Mesendoderm (in vitro differentiated cells): ENCODE measurements around the gene KNSTRN.

Source experiments
- DNase-seq: peaks from one replicate; pipeline ENCODE4 v3.0.0; 2013
- H2AK5ac ChIP-seq: 2 replicates; pipeline ENCODE4 v1.6.1; 2013; ENCODE audit warnings: low read length, inconsistent platforms
- H2BK120ac ChIP-seq: 2 replicates; pipeline ENCODE4 v1.6.1; 2013; ENCODE audit warnings: low read depth, mild to moderate bottlenecking, low read length, moderate library complexity, mixed read lengths
- H2BK15ac ChIP-seq: replicated peaks from 2 replicates; pipeline ENCODE4 v1.6.1; 2013; ENCODE audit warnings: low read depth, mild to moderate bottlenecking, moderate library complexity
- H2BK5ac ChIP-seq: 2 replicates; pipeline ENCODE4 v1.6.1; 2013; ENCODE audit warnings: low read length, inconsistent platforms
- H3K18ac ChIP-seq: 2 replicates; pipeline ENCODE4 v1.6.1; 2013; ENCODE audit warnings: mild to moderate bottlenecking, low read length, mixed read lengths
- H3K23ac ChIP-seq: one replicate; pipeline ENCODE4 v1.6.1; 2013; ENCODE audit warnings: low read length
- H3K27ac ChIP-seq: 2 replicates; pipeline ENCODE4 v1.5.1; 2013; ENCODE audit warnings: low read depth, mild to moderate bottlenecking, inconsistent platforms, low read length, moderate library complexity
- H3K27me3 ChIP-seq: 2 replicates; pipeline ENCODE4 v1.6.1; 2013; ENCODE audit warnings: low read length, control low read depth, mild to moderate bottlenecking, inconsistent platforms; ENCODE audit not compliant: insufficient read depth, poor library complexity
- H3K36me3 ChIP-seq: 2 replicates; pipeline ENCODE4 v1.6.1; 2013; ENCODE audit warnings: low read length, inconsistent platforms; ENCODE audit not compliant: control insufficient read depth, insufficient read depth
- H3K4ac ChIP-seq: one replicate; pipeline ENCODE4 v1.6.1; 2013; ENCODE audit warnings: low read depth, mild to moderate bottlenecking, low read length, moderate library complexity
- H3K4me1 ChIP-seq: 2 replicates; pipeline ENCODE4 v1.6.1; 2013; ENCODE audit warnings: low read depth, low read length, inconsistent platforms; ENCODE audit not compliant: control insufficient read depth
- H3K4me2 ChIP-seq: 2 replicates; pipeline ENCODE4 v1.6.1; 2013; ENCODE audit warnings: low read length
- H3K4me3 ChIP-seq: 2 replicates; pipeline ENCODE4 v1.5.1; 2013; ENCODE audit warnings: mild to moderate bottlenecking, low read length
- H3K56ac ChIP-seq: one replicate; pipeline ENCODE4 v1.6.1; 2013; ENCODE audit warnings: low read length
- H3K79me1 ChIP-seq: 2 replicates; pipeline ENCODE4 v1.6.1; 2013; ENCODE audit warnings: low read length, inconsistent platforms
- H3K79me2 ChIP-seq: 2 replicates; pipeline ENCODE4 v1.6.1; 2013; ENCODE audit warnings: mild to moderate bottlenecking, low read length; ENCODE audit not compliant: control insufficient read depth, insufficient read depth
- H3K9ac ChIP-seq: 2 replicates; pipeline ENCODE4 v1.6.1; 2013; ENCODE audit warnings: low read length, inconsistent platforms
- H4K5ac ChIP-seq: one replicate; pipeline ENCODE4 v1.6.1; 2013; ENCODE audit warnings: low read length
- H4K8ac ChIP-seq: one replicate; pipeline ENCODE4 v1.6.1; 2013; ENCODE audit warnings: low read depth, mild to moderate bottlenecking, control low read depth, low read length, moderate library complexity
- WGBS: extraction: QIAGEN DNeasy Blood & Tissue Kit; methylation state at CpG from one replicate; pipeline ENCODE4 v1.1.7; 2013; ENCODE audit warnings: low lambda C conversion rate, missing lambda C conversion rate; ENCODE audit not compliant: insufficient coverage; ENCODE audit errors: extremely low coverage; 5-methylcytosine and 5-hydroxymethylcytosine counted together

KNSTRN gene

DNA sequence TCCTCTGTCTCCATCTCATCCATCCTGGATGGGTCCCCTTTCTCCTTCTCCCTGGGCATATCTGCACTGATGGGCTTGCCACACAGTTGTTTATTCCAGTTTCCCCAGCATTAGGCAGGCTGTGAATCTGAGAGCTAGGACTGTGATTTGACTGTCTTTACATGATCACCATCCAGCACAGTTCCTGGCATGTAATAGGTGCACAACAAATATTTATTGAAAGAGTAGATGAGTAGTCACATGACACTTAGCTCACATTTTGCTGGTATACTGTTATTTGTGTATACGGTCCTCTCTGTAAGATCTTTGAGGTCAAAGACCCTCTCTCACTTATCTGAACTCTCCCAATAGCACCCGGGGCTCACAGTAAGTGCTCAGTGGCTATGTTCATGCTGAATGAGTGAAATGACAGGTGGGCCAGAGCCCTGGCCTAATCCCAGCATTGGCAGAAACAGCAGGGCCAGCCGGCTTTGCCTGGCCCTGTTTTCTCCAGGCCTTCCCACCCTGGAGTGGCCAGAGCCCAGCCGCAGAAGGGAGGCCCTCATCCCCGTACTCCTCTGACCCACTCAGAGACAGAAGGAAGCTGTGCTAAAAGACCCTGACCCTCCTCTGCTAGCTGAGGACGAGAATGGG is 42.1 kb downstream of the KNSTRN start:
- no peak overlapping the region for H3K9ac ChIP-seq
- H3K79me1 ChIP-seq = no peaks in the 10 kb centered on the region
- H2AK5ac ChIP-seq = no peak overlapping the region
- no peak overlapping the region for H2BK120ac ChIP-seq
- H2BK15ac ChIP-seq = no peak overlapping the region
- no peak overlapping the region for H3K4ac ChIP-seq
- H3K23ac ChIP-seq = no peak overlapping the region
- H3K27ac ChIP-seq = no peak overlapping the region
- no peaks in the 10 kb centered on the region for H3K79me2 ChIP-seq
- no peak overlapping the region for H4K5ac ChIP-seq
- no peak for DNase-seq
- H3K4me1 ChIP-seq = peaks cover 2% of the 10 kb centered on the region
- H3K4me3 ChIP-seq = no peak overlapping the region
- no peak overlapping the region for H3K4me2 ChIP-seq
- no peak overlapping the region for H3K56ac ChIP-seq
- no peaks in the 10 kb centered on the region for H3K27me3 ChIP-seq
- no peaks in the 10 kb centered on the region for H3K36me3 ChIP-seq
- H2BK5ac ChIP-seq = no peak overlapping the region
- H4K8ac ChIP-seq = no peak overlapping the region
- no peak overlapping the region for H3K18ac ChIP-seq
- WGBS = no CpG with 5 or more reads among the region's 6 CpGs

- Histone ChIP-seq H2BK120ac (no peak overlapping the region), H3K56ac (no peak overlapping the region)
- no CpG with 5 or more reads among the region's 5 CpGs for WGBS
Observed at GRCh38 chr15:40425681-40426080, 43.2 kb downstream of the KNSTRN start.

GRCh38 chr15:40427188-40427587 is 44.7 kb downstream of the KNSTRN start:
- no CpG with 5 or more reads among the region's 9 CpGs for WGBS
- no peak overlapping the region for H3K4ac ChIP-seq
- no peak for DNase-seq
- no peak overlapping the region for H4K5ac ChIP-seq
- H3K79me1 ChIP-seq = no peaks in the 10 kb centered on the region
- H2BK5ac ChIP-seq = no peak overlapping the region
- H3K36me3 ChIP-seq = no peaks in the 10 kb centered on the region
- H3K18ac ChIP-seq = no peak overlapping the region
- no peak overlapping the region for H2AK5ac ChIP-seq
- H3K79me2 ChIP-seq = no peaks in the 10 kb centered on the region
- no peak overlapping the region for H3K27ac ChIP-seq
- no peak overlapping the region for H2BK120ac ChIP-seq
- H3K4me1 ChIP-seq = peaks cover 7% of the 10 kb centered on the region
- no peak overlapping the region for H4K8ac ChIP-seq
- H3K27me3 ChIP-seq = no peaks in the 10 kb centered on the region
- no peak overlapping the region for H3K4me3 ChIP-seq
- H3K9ac ChIP-seq = no peak overlapping the region
- no peak overlapping the region for H3K23ac ChIP-seq
- H3K4me2 ChIP-seq = no peak overlapping the region
- no peak overlapping the region for H2BK15ac ChIP-seq
- H3K56ac ChIP-seq = no peak overlapping the region

More at GRCh38 chr15:40425681-40426080, 43.2 kb downstream of the KNSTRN start:
- Histone ChIP-seq H3K4ac (no peak overlapping the region), H3K4me3 (no peak overlapping the region), H2BK5ac (no peak overlapping the region), H3K18ac (no peak overlapping the region), H3K27me3 (no peaks in the 10 kb centered on the region), H3K4me2 (no peak overlapping the region), H3K79me1 (no peaks in the 10 kb centered on the region), H2BK15ac (no peak overlapping the region), H3K4me1 (peaks cover 7% of the 10 kb centered on the region), H2AK5ac (no peak overlapping the region), H3K36me3 (no peaks in the 10 kb centered on the region), H3K9ac (no peak overlapping the region), H4K5ac (no peak overlapping the region), H3K79me2 (no peaks in the 10 kb centered on the region), H3K23ac (no peak overlapping the region), H3K27ac (no peak overlapping the region), H4K8ac (no peak overlapping the region)
- no peak for DNase-seq

- H3K9ac ChIP-seq = no peak overlapping the region
- no peaks in the 10 kb centered on the region for H3K79me2 ChIP-seq
- H2BK15ac ChIP-seq = no peak overlapping the region
- no peak overlapping the region for H3K56ac ChIP-seq
- H3K27me3 ChIP-seq = no peaks in the 10 kb centered on the region
- no peaks in the 10 kb centered on the region for H3K79me1 ChIP-seq
- no peak overlapping the region for H2AK5ac ChIP-seq
- H4K8ac ChIP-seq = no peak overlapping the region
- no peaks in the 10 kb centered on the region for H3K36me3 ChIP-seq
- no peak for DNase-seq
- H3K4me2 ChIP-seq = no peak overlapping the region
- no peak overlapping the region for H3K27ac ChIP-seq
- no peak overlapping the region for H3K18ac ChIP-seq
- no peak overlapping the region for H4K5ac ChIP-seq
- no peak overlapping the region for H2BK120ac ChIP-seq
- peaks cover 7% of the 10 kb centered on the region for H3K4me1 ChIP-seq
- WGBS = no CpG with 5 or more reads among the region's 4 CpGs
- H3K4me3 ChIP-seq = no peak overlapping the region
- H3K23ac ChIP-seq = no peak overlapping the region
- H3K4ac ChIP-seq = no peak overlapping the region
- H2BK5ac ChIP-seq = no peak overlapping the region
Observed at GRCh38 chr15:40428185-40428584, 45.7 kb downstream of the KNSTRN start.

DNA sequence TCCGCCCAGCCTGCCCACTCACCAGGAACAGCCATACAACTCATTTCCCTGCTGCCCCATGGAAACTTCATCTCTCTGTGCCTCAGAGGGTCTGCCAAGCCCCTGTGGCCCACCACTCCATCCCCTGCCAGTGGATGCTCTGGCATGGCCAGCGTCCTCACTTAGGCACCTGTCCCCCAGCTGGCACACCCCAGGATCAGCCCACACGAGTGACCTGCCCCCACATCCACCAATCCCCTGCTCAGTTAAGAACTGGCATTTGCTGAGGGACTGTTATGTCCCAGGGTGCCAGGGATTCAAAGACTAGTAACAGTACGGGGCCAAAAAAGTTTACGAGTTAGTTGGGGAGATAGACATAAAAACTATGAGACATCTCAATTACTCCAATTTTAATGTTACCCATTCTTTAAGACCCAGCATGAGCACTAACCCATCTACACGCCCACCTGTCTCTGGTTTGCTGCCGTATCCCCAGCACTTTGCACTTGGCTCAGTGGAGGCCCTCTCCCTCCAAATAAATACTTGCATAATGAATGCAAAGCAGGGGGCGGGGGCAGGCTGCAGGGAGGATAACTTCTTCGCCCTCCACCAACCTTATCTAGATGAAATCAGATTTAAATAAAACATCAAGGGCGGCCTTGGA is 46.7 kb downstream of the KNSTRN start:
- Histone ChIP-seq H3K4me2 (no peak overlapping the region), H3K36me3 (no peaks in the 10 kb centered on the region), H4K5ac (no peak overlapping the region), H3K79me2 (no peaks in the 10 kb centered on the region), H2AK5ac (no peak overlapping the region), H2BK15ac (no peak overlapping the region), H4K8ac (no peak overlapping the region), H3K9ac (no peak overlapping the region), H3K4me1 (peaks cover 7% of the 10 kb centered on the region), H3K79me1 (no peaks in the 10 kb centered on the region), H2BK5ac (no peak overlapping the region), H3K4me3 (no peak overlapping the region), H3K27ac (no peak overlapping the region), H2BK120ac (no peak overlapping the region), H3K56ac (no peak overlapping the region), H3K23ac (no peak overlapping the region), H3K4ac (no peak overlapping the region), H3K27me3 (no peaks in the 10 kb centered on the region), H3K18ac (no peak overlapping the region)
- DNase-seq = no peak
- WGBS = no CpG with 5 or more reads among the region's 10 CpGs
